Activated T-cell treated with anti-CD3 and anti-CD28 coated beads, Interleukin-2, amount 50 U/mL, for 24 hours (primary cell): ENCODE data around the gene PUM2.
"Not testable (repeated sequence)": the region's sequence is repeated elsewhere in the genome, so short reads cannot be mapped to it uniquely, and the experiment has no call there.

Experiments
- DNase-seq: peaks from one replicate; pipeline ENCODE4 v3.0.0-alpha.2; 2020
- H3K27ac Mint-ChIP-seq: 2 replicates; pipeline ENCODE4 v1.8.0; 2020; ENCODE audit warnings: mild to moderate bottlenecking, mixed read lengths
- H3K27me3 Mint-ChIP-seq: 2 replicates; pipeline ENCODE4 v1.8.0; 2020; ENCODE audit warnings: mixed read lengths
- H3K36me3 Mint-ChIP-seq: 2 replicates; pipeline ENCODE4 v1.8.0; 2020; ENCODE audit warnings: low read depth, mixed read lengths
- H3K4me1 Mint-ChIP-seq: 2 replicates; pipeline ENCODE4 v1.8.0; 2020; ENCODE audit warnings: low read depth, mixed read lengths
- H3K4me3 Mint-ChIP-seq: 2 replicates; pipeline ENCODE4 v1.8.0; 2020; ENCODE audit warnings: mild to moderate bottlenecking, moderate library complexity, mixed read lengths
- H3K9me3 Mint-ChIP-seq: 2 replicates; pipeline ENCODE4 v1.8.0; 2020; ENCODE audit warnings: mixed read lengths

The PUM2 gene

DNA sequence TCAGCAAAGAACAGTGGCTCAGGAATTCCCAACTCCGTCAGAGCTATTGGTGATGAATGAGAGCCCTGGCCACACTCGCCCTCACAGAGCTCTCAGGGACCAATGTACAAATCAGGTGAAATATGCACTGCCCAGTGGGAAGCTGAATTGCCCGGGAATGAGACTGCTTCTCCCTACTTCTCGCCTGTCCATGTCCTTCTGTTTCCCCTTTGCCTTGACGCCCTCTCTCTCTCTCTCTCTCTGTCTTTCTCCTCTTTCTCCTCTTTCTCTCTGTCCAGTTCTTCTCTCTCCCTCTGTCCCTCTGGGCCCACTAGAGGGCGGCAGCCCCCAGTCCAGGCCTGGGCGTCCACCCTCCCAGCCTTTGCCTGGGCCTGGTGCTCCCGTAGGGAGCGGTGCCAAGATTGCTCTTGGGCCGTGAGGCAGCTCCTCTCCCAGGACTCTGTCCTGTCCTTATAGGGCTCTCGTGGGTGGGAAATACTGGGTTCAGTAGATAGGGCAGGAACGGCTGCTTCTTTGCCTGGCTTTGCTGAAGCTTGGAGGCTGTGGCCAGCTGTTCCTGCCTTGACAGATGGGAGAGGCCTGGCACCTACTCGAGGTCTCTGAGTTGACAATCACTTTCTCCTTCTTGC lies 28.4 kb upstream of the PUM2 start:
- H3K4me3 Mint-ChIP-seq: no peak overlapping the region
- no peaks in the 10 kb centered on the region for H3K36me3 Mint-ChIP-seq
- H3K4me1 Mint-ChIP-seq: no peaks in the 10 kb centered on the region
- no peak overlapping the region for H3K27ac Mint-ChIP-seq
- DNase-seq: no peak
- peaks cover 2% of the 10 kb centered on the region for H3K27me3 Mint-ChIP-seq
- no peaks in the 10 kb centered on the region for H3K9me3 Mint-ChIP-seq

DNA sequence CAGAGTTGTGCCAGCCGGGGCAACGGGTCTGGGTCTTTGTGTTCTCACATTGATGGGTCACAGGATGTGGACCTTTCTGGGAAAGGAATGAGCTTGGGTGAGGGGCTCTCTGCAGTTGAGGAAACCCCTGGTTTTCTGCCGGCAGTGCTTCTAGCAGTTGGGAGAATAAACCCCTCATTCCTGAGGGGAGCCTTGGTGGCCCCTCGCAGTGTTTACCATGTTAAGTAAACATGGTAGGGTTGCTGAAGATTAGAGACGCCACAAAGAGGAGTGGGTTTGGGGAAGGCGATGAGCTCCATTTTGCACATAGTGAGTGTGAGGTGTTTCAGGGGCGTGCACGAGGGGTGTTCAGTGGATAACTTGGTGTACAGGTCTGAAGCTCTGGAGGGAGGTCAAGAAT lies 27.7 kb upstream of the PUM2 start:
- no peaks in the 10 kb centered on the region for H3K36me3 Mint-ChIP-seq
- no peak overlapping the region for H3K27ac Mint-ChIP-seq
- DNase-seq: no peak

DNA sequence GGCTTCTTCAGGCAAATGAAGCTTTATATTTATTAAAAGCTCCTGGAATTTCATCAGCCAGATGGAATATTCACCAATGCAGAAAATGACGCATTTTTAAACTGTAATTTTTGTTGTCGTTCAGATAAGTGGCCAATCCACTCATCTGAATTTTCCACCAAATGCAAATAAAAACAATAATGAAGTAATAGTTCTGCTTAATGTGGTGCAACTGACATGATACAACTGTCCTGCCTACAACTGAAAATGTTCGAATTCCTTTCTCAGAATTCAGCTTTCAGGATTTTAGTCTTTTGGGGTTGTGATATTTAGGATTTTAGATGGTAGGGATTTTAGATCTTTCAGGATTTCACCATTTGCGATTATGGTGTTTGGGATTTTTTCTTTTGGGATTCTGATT lies 27.1 kb upstream of the PUM2 start:
- Mint-ChIP-seq H3K27me3 (peaks cover 2% of the 10 kb centered on the region), H3K9me3 (no peaks in the 10 kb centered on the region), H3K4me3 (no peak overlapping the region), H3K36me3 (no peaks in the 10 kb centered on the region), H3K27ac (no peak overlapping the region), H3K4me1 (no peaks in the 10 kb centered on the region)
- no peak for DNase-seq

More for the DNA sequence above, 27.7 kb upstream of the PUM2 start:
- H3K4me1 Mint-ChIP-seq: no peaks in the 10 kb centered on the region
- H3K4me3 Mint-ChIP-seq: no peak overlapping the region
- no peaks in the 10 kb centered on the region for H3K9me3 Mint-ChIP-seq
- peaks cover 2% of the 10 kb centered on the region for H3K27me3 Mint-ChIP-seq

DNA sequence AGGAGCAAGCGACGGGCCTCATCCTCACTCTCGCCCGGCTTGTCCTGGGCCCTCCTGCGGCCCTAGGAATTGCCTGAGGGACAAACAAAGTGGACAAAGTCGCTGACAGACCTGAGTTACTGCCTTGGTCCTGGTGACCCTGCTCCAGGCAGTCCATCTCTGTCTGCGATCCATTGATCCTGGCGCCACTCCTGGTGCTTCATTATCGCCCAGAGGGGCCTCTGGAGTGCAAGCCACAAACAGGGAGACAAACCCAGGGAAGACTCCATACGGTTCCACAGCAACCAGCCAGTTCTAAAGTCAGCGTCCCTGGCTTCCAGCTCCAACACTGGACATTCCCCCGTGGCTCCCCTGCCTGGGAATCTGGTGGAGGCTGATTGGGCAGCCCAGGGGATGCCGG lies 24.3 kb upstream of the PUM2 start:
- not testable (repeated sequence) for H3K4me1 Mint-ChIP-seq, H3K27ac Mint-ChIP-seq, H3K36me3 Mint-ChIP-seq, DNase-seq, H3K9me3 Mint-ChIP-seq, H3K4me3 Mint-ChIP-seq
- H3K27me3 Mint-ChIP-seq: peaks cover 11% of the 10 kb centered on the region

DNA sequence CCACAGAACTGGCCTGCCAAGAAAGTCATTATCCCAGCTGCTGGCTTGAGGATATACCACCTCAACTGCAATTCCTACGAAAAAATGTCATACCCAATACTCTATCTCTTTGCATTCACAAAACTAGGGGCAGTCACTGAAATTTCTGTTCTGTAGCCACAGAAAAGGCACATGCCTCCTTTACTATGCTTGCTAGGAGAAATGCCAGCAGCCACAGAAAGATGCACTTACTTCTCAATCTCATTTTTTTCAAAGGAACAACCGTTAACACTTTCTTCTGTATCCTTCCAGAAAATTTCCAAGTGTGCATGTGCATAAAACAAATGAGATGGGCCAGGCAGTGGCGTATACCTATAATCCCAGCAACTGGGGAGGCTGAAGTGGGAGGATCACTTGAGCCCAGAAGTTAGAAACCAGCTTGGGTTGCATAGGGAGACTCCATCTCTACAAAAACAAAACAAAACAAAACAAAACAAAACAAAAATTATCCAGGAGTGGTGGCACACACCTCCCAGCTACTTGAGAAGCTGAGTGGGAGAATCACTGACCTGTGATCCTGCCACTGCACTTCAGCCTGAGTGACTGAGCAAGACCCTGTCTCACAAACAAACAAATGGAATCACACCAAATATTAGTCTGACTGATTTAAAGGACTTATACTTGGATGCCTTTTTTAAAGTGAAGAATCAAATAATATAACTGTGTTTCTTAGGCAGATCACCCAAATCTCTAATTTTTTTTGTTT lies 22.4 kb upstream of the PUM2 start:
- DNase-seq: no peak
- no peaks in the 10 kb centered on the region for H3K9me3 Mint-ChIP-seq
- no peak overlapping the region for H3K4me3 Mint-ChIP-seq
- H3K36me3 Mint-ChIP-seq: no peaks in the 10 kb centered on the region
- no peaks in the 10 kb centered on the region for H3K4me1 Mint-ChIP-seq
- H3K27me3 Mint-ChIP-seq: peaks cover 26% of the 10 kb centered on the region
- no peak overlapping the region for H3K27ac Mint-ChIP-seq

DNA sequence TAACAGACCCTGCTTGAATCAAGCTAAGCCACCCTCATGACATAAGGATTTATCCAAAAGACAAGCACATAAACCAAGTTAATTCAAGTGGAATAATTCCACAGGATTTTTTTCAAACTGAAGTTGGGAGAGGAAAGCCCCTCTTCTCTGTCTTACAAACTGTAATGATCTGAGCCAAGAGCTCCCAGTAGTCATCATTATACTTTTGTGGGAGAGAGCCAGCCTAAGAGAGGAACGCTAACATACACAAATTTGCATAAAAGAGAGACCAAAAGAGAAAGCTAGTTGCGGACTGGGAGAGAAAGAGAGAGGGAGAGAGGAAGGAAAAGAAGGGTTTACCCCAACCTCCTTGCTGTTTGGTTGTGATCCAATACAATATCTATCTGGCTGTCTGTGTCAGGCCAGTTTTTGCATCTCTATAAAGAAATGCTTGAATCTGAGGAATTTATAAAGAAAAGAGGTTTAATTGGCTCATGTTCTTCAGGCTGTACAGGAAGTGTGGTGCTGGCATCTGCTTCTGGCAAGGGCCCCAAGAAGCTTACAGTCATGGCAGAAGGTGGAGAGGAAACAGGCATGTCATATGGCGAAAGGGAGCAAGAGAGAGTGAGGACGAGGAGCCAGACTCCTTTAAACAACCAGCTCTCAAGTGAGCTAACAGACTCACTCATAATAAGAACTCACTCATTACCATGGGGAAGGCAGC lies 20.8 kb upstream of the PUM2 start:
- Mint-ChIP-seq H3K27me3 (peaks cover 24% of the 10 kb centered on the region), H3K9me3 (peaks cover 4% of the 10 kb centered on the region), H3K4me3 (no peak overlapping the region), H3K4me1 (peaks cover 9% of the 10 kb centered on the region), H3K36me3 (no peaks in the 10 kb centered on the region), H3K27ac (no peak overlapping the region)
- no peak for DNase-seq

DNA sequence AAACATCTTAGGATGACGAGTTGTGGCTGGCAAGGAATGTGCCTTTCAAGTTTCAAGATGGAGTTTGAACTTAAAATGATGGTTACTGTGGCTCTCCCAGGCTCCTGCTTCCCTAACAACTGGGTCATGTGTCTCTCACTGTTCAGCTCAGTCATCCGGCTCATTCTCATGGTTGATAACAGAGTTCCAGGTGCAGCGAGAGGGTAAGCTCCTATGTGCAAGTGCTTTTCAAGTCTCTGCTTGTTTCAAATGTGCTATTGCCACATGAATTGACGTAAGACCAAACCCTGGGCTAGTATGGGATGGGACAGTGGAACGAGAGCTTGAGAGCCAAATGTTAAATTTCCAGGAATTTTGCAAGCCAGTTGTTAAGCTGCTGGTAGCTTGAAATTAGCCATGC lies 19.5 kb upstream of the PUM2 start:
- H3K27me3 Mint-ChIP-seq: peaks cover 24% of the 10 kb centered on the region
- no peak overlapping the region for H3K4me3 Mint-ChIP-seq
- H3K9me3 Mint-ChIP-seq: peaks cover 4% of the 10 kb centered on the region
- no peak for DNase-seq
- peaks cover 20% of the 10 kb centered on the region for H3K4me1 Mint-ChIP-seq
- no peak overlapping the region for H3K27ac Mint-ChIP-seq
- no peaks in the 10 kb centered on the region for H3K36me3 Mint-ChIP-seq

DNA sequence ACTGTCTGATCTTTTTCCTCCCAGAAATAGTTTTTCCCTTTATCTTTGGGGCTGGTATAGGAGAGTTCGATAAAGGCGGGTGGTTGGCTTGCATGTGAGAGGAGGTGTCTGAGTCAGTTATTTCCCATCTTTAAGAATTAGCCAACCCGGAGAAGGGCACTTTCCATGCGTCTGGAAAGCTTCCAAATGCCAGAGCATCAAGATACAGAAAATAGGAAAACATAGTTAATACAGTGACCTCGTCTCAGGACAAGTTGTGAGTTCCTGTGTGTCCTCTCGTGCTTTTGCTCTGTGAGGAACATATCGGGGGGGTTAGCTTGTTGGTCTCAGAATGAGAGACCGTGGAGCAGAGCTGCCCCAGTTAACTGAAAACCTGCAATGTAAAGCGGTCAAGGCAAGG lies 18.7 kb upstream of the PUM2 start:
- H3K27ac Mint-ChIP-seq: no peak overlapping the region
- H3K4me3 Mint-ChIP-seq: no peak overlapping the region
- no peaks in the 10 kb centered on the region for H3K36me3 Mint-ChIP-seq
- H3K4me1 Mint-ChIP-seq: peaks cover 26% of the 10 kb centered on the region
- DNase-seq: no peak
- peaks cover 24% of the 10 kb centered on the region for H3K27me3 Mint-ChIP-seq
- peaks cover 4% of the 10 kb centered on the region for H3K9me3 Mint-ChIP-seq

DNA sequence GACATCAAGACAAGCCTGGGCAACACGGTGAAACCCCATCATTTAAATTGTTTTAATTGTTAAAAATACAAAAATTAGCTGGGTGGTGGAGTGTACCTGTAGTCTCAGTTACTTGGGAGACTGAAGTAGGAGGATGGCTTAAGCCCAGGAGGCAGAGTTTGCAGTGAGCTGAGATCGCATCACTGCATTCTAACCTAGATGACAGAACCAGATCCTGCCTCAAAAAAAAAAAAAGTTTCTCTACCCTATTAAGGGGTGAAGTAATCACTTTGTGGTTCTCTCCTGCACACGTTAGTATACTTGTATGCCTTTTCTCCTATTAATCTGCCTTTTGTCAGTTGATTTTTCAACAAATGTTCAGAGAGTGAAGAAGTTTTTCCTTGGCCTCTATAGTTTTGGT lies 18.1 kb upstream of the PUM2 start:
- DNase-seq: no peak
- no peak overlapping the region for H3K4me3 Mint-ChIP-seq
- H3K9me3 Mint-ChIP-seq: peaks cover 4% of the 10 kb centered on the region
- H3K27me3 Mint-ChIP-seq: peaks cover 24% of the 10 kb centered on the region
- peaks cover 26% of the 10 kb centered on the region for H3K4me1 Mint-ChIP-seq
- no peak overlapping the region for H3K27ac Mint-ChIP-seq
- no peaks in the 10 kb centered on the region for H3K36me3 Mint-ChIP-seq

DNA sequence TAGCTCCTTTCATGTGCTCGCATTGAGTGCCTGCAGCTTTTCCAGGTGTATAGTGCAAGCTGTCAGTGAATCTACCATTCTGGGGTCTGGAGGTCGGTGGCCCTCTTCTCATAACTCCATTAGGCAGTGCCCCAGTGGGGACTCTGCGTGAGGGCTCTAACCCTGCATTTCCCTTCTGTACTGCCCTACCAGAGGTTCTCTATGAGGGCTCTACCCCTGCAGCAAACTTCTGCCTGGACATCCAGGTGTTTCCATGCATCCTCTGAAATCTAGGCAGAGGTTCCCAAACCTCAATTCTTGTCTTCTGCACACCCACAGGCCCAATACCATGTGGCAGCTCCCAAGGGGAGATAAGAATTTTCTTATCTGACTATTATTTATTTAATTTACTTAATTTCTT lies 17.3 kb upstream of the PUM2 start:
- peaks cover 26% of the 10 kb centered on the region for H3K4me1 Mint-ChIP-seq
- DNase-seq, H3K27ac Mint-ChIP-seq, H3K36me3 Mint-ChIP-seq, H3K9me3 Mint-ChIP-seq, H3K4me3 Mint-ChIP-seq: not testable (repeated sequence)
- peaks cover 24% of the 10 kb centered on the region for H3K27me3 Mint-ChIP-seq

DNA sequence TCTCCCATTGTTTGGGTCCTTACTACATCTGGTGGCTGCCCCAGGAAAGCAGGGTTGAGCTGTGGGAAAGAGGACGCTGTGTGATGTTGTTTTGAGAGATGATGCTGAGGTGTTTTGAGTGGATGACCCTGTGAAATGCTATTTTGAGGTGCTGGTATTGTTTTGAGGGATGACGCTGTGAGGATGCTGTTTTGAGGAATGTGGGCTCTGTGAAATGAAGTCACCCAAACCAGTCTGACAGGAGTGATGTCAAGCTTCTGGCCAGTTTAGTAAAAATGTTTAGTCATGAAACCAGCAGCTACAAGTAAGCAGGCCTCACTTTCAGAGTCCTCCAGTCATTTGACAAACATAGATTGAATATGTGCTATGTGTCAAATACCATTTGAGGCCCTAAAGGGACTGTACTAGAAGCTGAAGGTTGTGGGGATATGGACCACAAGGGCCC lies 16.1 kb upstream of the PUM2 start:
- Mint-ChIP-seq H3K27me3 (peaks cover 21% of the 10 kb centered on the region), H3K4me1 (peaks cover 28% of the 10 kb centered on the region), H3K4me3 (no peak overlapping the region), H3K27ac (peak overlapping the region; percentile 66), H3K9me3 (peaks cover 4% of the 10 kb centered on the region), H3K36me3 (no peaks in the 10 kb centered on the region)
- DNase-seq: no peak

DNA sequence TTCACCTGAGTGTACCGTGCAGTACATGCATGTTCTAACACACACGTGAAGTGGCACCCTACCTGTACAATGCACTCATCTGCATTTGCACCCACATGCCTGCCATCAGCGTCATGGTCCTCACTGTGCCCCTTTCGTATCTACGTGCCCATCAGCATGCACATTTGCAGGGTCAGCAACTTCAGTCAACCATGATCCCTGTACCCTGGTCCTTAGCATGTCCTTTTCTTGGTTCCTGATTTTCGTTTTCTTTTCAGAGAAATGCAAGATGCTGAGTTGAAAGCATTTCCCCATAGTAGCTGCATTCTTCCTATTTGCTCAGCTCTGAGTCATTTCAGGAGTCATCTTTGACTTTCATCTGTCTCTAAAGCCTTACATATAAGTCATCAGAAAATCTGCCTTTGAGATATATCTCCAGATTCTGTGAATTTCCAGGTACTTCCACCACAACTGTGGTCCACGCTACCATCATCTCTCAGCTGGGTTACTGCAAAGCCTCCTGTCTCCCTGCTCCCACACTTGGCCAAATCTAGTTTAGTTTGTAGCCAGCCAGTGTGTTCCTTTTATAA lies 14.7 kb upstream of the PUM2 start:
- Mint-ChIP-seq H3K9me3 (peaks cover 4% of the 10 kb centered on the region), H3K27me3 (peaks cover 18% of the 10 kb centered on the region), H3K4me1 (peaks cover 30% of the 10 kb centered on the region), H3K4me3 (peak overlapping the region; percentile 32), H3K27ac (peak overlapping the region; percentile 86), H3K36me3 (no peaks in the 10 kb centered on the region)
- peak; percentile 44 for DNase-seq

DNA sequence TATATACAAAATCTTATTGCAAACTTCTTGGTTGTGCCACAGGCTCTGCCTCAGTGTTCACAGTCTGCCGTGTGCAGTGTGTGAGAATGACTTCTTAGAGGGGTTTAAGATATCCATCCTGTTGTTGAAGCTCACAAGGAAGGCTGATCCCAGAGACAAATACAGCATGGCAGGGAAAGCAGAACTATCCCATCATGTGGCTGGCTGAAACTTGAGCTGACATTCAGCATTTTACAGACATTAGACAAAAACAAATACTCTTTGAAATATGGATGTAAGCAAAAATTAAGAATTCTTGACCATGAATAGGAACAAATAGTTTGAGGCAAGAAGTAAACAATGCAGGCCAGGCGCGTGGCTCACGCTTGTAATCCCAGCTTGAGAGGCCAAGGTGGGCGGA lies 12.9 kb upstream of the PUM2 start:
- Mint-ChIP-seq H3K36me3 (no peaks in the 10 kb centered on the region), H3K27me3 (peaks cover 4% of the 10 kb centered on the region), H3K4me3 (no peak overlapping the region), H3K27ac (no peak overlapping the region), H3K9me3 (peaks cover 4% of the 10 kb centered on the region), H3K4me1 (peaks cover 30% of the 10 kb centered on the region)
- DNase-seq: no peak

DNA sequence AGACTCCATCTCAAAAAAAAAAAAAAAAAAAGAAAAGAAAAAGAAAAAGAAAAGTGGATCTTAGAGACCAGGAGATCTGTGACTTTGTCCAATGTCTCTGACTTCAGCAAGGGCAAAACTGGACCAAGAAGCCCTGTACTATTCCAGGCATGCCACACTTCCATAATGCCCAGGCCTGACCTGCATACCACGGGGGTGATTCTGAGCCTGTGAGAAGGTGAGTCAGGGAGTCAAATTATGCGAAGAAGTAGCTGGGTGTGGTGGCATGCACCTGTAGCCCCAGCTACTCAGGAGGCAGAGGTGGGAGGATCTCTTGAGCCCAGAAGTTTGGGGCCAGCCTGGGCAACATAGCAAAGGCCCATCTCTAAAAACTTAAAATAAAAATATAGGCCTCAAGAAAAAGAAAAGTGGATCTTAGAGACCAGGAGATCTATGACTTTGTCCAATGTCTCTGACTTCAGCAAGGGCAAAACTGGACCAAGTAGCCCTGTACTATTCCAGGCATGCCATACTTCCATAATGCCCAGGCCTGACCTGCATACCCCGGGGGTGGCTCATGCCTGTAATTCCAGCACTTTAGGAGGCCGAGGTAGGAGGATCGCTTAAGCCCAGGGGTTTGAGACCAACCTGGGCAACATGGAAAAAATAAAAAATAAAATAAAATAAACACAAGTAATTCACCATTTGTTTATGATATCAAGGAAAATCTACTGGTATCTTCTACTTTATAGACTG lies 12.2 kb upstream of the PUM2 start:
- Mint-ChIP-seq H3K9me3 (peaks cover 4% of the 10 kb centered on the region), H3K4me1 (peaks cover 30% of the 10 kb centered on the region), H3K4me3 (no peak overlapping the region), H3K27me3 (no peaks in the 10 kb centered on the region), H3K27ac (no peak overlapping the region), H3K36me3 (no peaks in the 10 kb centered on the region)
- no peak for DNase-seq
